IPS-18c (cell line): ENCODE results near the gene BCS1L.
"Not testable (repeated sequence)": the region's sequence is repeated elsewhere in the genome, so short reads cannot be mapped to it uniquely, and the experiment has no call there.

Experiments used
- H3K4me3 ChIP-seq: 2 replicates; pipeline ENCODE4 v1.7.0; 2013; ENCODE audit warnings: low read depth, mild to moderate bottlenecking, low read length, moderate library complexity; ENCODE audit not compliant: insufficient read depth
- H3K9me3 ChIP-seq: one replicate; pipeline ENCODE4 v1.6.1; 2013; ENCODE audit warnings: mild to moderate bottlenecking, low read length, moderate library complexity; ENCODE audit not compliant: control insufficient read depth, insufficient read depth

The BCS1L gene

GRCh38 chr2:218648088-218648786 lies 11.2 kb upstream of the BCS1L start:
- H3K4me3 ChIP-seq, result no peak overlapping the region
- no peaks in the 10 kb centered on the region for H3K9me3 ChIP-seq

GRCh38 chr2:218648787-218649100 lies 10.7 kb upstream of the BCS1L start:
- Histone ChIP-seq H3K4me3 (no peak overlapping the region), H3K9me3 (no peaks in the 10 kb centered on the region)

- H3K4me3 ChIP-seq, result no peak overlapping the region
- H3K9me3 ChIP-seq, result no peaks in the 10 kb centered on the region
Observed at GRCh38 chr2:218655751-218656150, 3.7 kb upstream of the BCS1L start.

DNA sequence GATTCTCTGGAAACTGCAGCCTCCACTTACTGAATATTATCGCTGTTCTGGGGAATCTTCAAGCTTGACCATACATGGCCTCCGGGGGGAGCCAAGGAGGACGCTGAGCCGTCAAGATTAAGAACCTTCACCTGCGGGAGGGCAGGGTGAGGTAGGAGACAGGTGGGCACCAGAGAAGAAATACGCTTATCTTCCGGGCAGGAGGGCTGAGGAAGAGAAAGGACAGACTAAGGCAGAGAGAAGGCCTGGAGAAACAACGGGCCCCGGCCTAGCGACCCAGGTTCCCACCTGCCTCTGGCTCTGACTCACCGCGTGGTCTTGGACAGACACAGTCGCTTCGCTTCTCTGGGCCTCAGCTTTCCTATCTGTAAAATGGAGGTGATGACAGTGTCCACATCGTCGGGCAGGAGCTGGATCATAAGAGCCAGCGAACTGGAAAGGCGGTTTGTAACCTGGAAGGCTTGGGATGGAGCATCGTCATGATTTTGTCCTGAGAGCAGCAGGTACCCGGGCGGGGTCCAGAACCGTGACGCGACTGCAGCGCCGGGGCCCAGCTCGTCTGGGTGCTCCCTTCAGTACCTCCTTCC lies 719 bp upstream of the BCS1L start:
- Histone ChIP-seq H3K9me3 (no peaks in the 10 kb centered on the region), H3K4me3 (peak overlapping the region; percentile 95)

DNA sequence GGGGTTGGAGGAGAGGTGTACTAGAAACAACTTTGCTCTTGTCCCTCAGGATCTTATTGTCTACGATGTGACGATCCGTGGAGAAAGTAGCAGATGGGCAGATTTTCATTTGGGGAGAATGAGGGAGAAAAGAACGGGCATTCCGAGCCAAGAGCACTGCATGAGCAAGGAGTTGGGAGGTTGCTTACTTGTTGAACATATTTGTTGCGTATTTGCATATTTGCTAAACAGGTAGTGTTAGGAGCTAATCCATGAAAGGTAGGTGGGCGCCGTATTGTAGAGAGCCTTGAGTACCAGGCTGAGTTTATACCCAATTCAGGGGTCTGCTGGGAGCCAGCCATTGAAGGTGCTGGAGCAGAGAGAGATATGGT lies 490 bp downstream of the BCS1L start:
- H3K9me3 ChIP-seq, result no peaks in the 10 kb centered on the region
- peak overlapping the region; percentile 95 for H3K4me3 ChIP-seq

- H3K9me3 ChIP-seq, result no peaks in the 10 kb centered on the region
- no peak overlapping the region for H3K4me3 ChIP-seq
Observed at GRCh38 chr2:218662377-218662776, 2.9 kb downstream of the BCS1L start.

GRCh38 chr2:218662827-218663226 lies 3.3 kb downstream of the BCS1L start:
- Histone ChIP-seq H3K4me3 (no peak overlapping the region), H3K9me3 (no peaks in the 10 kb centered on the region)

DNA sequence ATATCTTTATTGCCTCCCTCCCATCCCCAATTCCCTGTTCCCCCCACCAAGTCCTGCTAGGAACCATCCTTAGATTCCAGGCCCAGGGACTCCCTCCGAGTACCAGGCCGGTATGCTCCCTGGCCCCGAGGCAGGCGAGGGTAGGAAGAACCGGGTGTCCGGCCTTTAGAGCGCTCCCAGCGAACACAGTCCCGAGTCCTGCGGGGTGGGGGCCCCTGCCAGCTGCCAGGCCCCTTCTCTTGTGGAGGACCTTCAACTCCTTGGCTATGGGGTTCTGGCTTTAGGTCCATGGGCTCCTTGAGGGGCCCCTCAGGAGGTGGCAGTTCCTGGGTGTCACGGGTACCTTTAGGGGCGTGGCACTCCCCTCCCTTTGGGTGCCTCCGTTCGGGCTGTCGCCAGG lies 4.4 kb downstream of the BCS1L start:
- Histone ChIP-seq H3K4me3 (no peak overlapping the region), H3K9me3 (no peaks in the 10 kb centered on the region)

GRCh38 chr2:218664653-218665052 lies 5.2 kb downstream of the BCS1L start:
- H3K9me3 ChIP-seq, result no peaks in the 10 kb centered on the region

GRCh38 chr2:218671097-218671653 lies 11.7 kb downstream of the BCS1L start:
- H3K9me3 ChIP-seq, result no peaks in the 10 kb centered on the region
- peak overlapping the region; percentile 86 for H3K4me3 ChIP-seq

More at GRCh38 chr2:218664653-218665052, 5.2 kb downstream of the BCS1L start:
- no peak overlapping the region for H3K4me3 ChIP-seq

GRCh38 chr2:218671654-218672566 lies 12.4 kb downstream of the BCS1L start, which contains the start of the genes RNF25 and STK36:
TSS of gene RNF25 (minus strand) at chr2:218672002. CDS start at chr2:218671970, 32 bp downstream.
TSS of gene STK36 (plus strand) at chr2:218672086. CDS start at chr2:218672830, 744 bp downstream.
- H3K9me3 ChIP-seq, result no peaks in the 10 kb centered on the region

DNA sequence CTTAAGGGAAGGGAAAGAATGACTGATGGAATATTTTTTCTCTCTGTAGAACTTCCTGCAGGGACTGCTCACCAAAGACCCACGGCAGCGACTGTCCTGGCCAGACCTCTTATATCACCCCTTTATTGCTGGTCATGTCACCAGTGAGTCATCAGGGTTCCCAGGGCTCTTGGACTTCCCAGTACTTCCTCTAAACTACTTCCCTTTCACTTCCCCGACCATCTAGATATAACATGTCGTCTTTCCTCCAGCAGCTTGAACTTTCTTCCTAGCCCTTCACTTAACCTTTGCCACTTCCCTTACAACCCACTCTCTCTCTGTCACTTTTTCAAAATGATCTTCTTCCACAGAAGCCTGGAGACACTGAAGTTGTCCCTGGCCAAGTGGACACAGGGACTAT lies 19.6 kb downstream of the BCS1L start:
- Histone ChIP-seq H3K4me3 (no peak overlapping the region), H3K9me3 (no peaks in the 10 kb centered on the region)

More at GRCh38 chr2:218671654-218672566, 12.4 kb downstream of the BCS1L start, which contains the start of the genes RNF25 and STK36:
- peak within 1 kb of the TSS; percentile 86 for H3K4me3 ChIP-seq

DNA sequence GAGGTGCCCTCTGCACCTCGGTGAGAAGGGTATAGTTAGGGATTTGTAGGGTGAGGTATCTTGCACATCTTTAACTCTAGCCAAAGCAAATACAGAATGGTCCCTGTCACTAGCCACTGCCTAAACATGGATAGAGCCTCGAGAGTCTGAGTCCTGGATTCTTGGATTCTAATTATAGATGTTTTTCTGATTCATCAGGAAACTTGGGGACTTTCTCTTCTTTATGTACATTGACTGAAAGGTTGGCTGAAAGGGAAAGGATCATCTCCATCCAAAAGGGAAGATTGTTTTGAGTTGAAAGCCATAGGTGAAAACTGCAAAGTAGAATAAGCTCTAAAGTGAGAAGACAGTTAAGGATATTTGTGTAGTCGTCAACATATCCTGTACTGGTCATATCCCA lies 20.6 kb downstream of the BCS1L start:
- H3K4me3 ChIP-seq, result no peak overlapping the region
- no peaks in the 10 kb centered on the region for H3K9me3 ChIP-seq

- not testable (repeated sequence) for H3K4me3 ChIP-seq, H3K9me3 ChIP-seq
Observed at GRCh38 chr2:218687400-218688060, 28.0 kb downstream of the BCS1L start.

GRCh38 chr2:218691234-218691633 lies 31.8 kb downstream of the BCS1L start:
- H3K9me3 ChIP-seq, result no peaks in the 10 kb centered on the region
- no peak overlapping the region for H3K4me3 ChIP-seq

GRCh38 chr2:218694405-218695145 lies 35.1 kb downstream of the BCS1L start:
- Histone ChIP-seq H3K9me3 (no peaks in the 10 kb centered on the region), H3K4me3 (no peak overlapping the region)
